HCT116 (cell line): Measurements from ENCODE around the gene DCK. TPM values are rescaled to one million over a fixed set of nuclear protein-coding genes. Genes with fewer than 3 reads are reported as not detected.

Source experiments
- ATAC-seq: fragments of 200-7000 bp; cut with Tn5 transposase; 2 replicates; pipeline ENCODE4 v1.9.1; 2020; ENCODE audit warnings: mild to moderate bottlenecking, moderate library complexity
- BruUV-seq: library from RNA; stranded (reverse); fragments of 400-500 nt; replicated peaks from 2 replicates; lab custom pipeline; 2021; lab: Mats Ljungman, UMichigan
- CTCF ChIA-PET: fragments of 300-600 bp; sonication (Branson Sonifier 250); formaldehyde crosslinking; loops from one replicate; lab custom pipeline; 2021; ENCODE audit warnings: antibody characterized with exemption; lab: Charles Lee
- POLR2A ChIA-PET: fragments of 300-600, 350-600 bp; sonication (Branson Sonifier 250); formaldehyde crosslinking; loops from one replicate; lab custom pipeline; 2021; ENCODE audit warnings: antibody characterized with exemption; lab: Charles Lee
- RAD21 ChIA-PET, 2 experiments: fragments of 300-600 bp; sonication (Branson Sonifier 250); formaldehyde crosslinking; loops; one replicate each; lab custom pipeline; 2023; ENCODE audit warnings: low total read pairs in 2 of 2; ENCODE audit not compliant: uncharacterized antibody in 2 of 2, unreplicated experiment in 2 of 2, low non-redundant PET in 1 of 2; lab: Charles Lee
- DNase-seq: peaks from one replicate; pipeline ENCODE4 v3.0.0-alpha.2; 2010; ENCODE audit warnings: low read depth, low spot score
- H2AFZ ChIP-seq: fragments of 200-600 bp; shearing (Covaris generic), sonication (generic); 2 replicates; pipeline ENCODE4 v1.6.1; 2017; ENCODE audit warnings: low read depth, mixed run types, mixed read lengths, antibody characterized with exemption, low read length; ENCODE audit not compliant: poor library complexity, severe bottlenecking
- H3K27ac ChIP-seq: 2 replicates; pipeline ENCODE4 v1.5.1; 2012; ENCODE audit warnings: low read depth, low read length
- H3K27me3 ChIP-seq: fragments of 200-600 bp; sonication (generic); 2 replicates; pipeline ENCODE4 v1.6.1; 2016; ENCODE audit warnings: mixed run types, low read length, mixed read lengths; ENCODE audit not compliant: insufficient read depth
- H3K36me3 ChIP-seq, 2 experiments: fragments of 200-500 bp in 1 of 2; fragments of 200-600 bp in 1 of 2; sonication (Bioruptor generic) in 1 of 2; sonication (generic) in 1 of 2; 2 replicates each; pipeline versions ENCODE4 v1.5.1 to v1.6.1; 2014 to 2016; ENCODE audit warnings: low read length in 2 of 2, inconsistent platforms in 1 of 2, mixed read lengths in 1 of 2, mixed run types in 1 of 2; ENCODE audit not compliant: insufficient read depth in 2 of 2, control insufficient read depth in 1 of 2
- H3K4me1 ChIP-seq, 2 experiments: fragments of 200-600 bp in 1 of 2; sonication (generic) in 1 of 2; 2 replicates each; pipeline versions ENCODE4 v1.5.1 to v1.6.1; 2012 to 2017; ENCODE audit warnings: low read length in 2 of 2, inconsistent platforms in 1 of 2, mild to moderate bottlenecking in 1 of 2, mixed read lengths in 1 of 2, mixed run types in 1 of 2, moderate library complexity in 1 of 2; ENCODE audit not compliant: insufficient read depth in 2 of 2, control insufficient read depth in 1 of 2
- H3K4me2 ChIP-seq: fragments of 200-600 bp; sonication (generic); 2 replicates; pipeline ENCODE4 v1.6.1; 2017; ENCODE audit warnings: mixed run types, low read length, mixed read lengths
- H3K4me3 ChIP-seq, 2 experiments: fragments of 200-600 bp in 1 of 2; sonication (generic) in 1 of 2; replicated peaks in 1 of 2; 2 replicates each; pipeline ENCODE4 v1.5.1; 2011 to 2016; ENCODE audit warnings: low read length in 2 of 2, control low read depth in 1 of 2, low read depth in 1 of 2, mild to moderate bottlenecking in 1 of 2, mixed read lengths in 1 of 2, mixed run types in 1 of 2
- H3K79me2 ChIP-seq: fragments of 200-600 bp; sonication (generic); 2 replicates; pipeline ENCODE4 v1.6.1; 2017; ENCODE audit warnings: mild to moderate bottlenecking, mixed run types, low read length, moderate library complexity, mixed read lengths; ENCODE audit not compliant: insufficient read depth
- H3K9ac ChIP-seq: fragments of 200-600 bp; sonication (generic); 2 replicates; pipeline ENCODE4 v1.6.1; 2016; ENCODE audit warnings: low read length, mixed read lengths
- H3K9me2 ChIP-seq: fragments of 200-600 bp; sonication (generic), shearing (Covaris generic); 2 replicates; pipeline ENCODE4 v1.6.1; 2017; ENCODE audit warnings: mixed run types, mild to moderate bottlenecking, moderate library complexity; ENCODE audit not compliant: insufficient read depth
- H3K9me3 ChIP-seq, 2 experiments: fragments of 200-500 bp in 1 of 2; fragments of 200-600 bp in 1 of 2; sonication (Bioruptor generic) in 1 of 2; sonication (generic) in 1 of 2; 2 replicates each; pipeline ENCODE4 v1.6.1; 2014 to 2017; ENCODE audit warnings: low read length in 2 of 2, mixed read lengths in 2 of 2, inconsistent platforms in 1 of 2, low read depth in 1 of 2, mild to moderate bottlenecking in 1 of 2, mixed run types in 1 of 2, moderate library complexity in 1 of 2; ENCODE audit not compliant: control insufficient read depth in 1 of 2, insufficient read depth in 1 of 2
- H4K20me1 ChIP-seq: fragments of 200-600 bp; sonication (generic), shearing (Covaris generic); 2 replicates; pipeline ENCODE4 v1.6.1; 2017; ENCODE audit warnings: mixed run types, mild to moderate bottlenecking, moderate library complexity; ENCODE audit not compliant: insufficient read depth
- CBX3 ChIP-seq: IDR thresholded peaks from 2 replicates; pipeline ENCODE4 v1.6.1; 2012; ENCODE audit warnings: low read depth
- CEBPB ChIP-seq: IDR thresholded peaks from 2 replicates; pipeline ENCODE4 v1.6.1; 2012; ENCODE audit warnings: low read depth
- EGR1 ChIP-seq: IDR thresholded peaks from 2 replicates; pipeline ENCODE4 v1.6.1; 2012; ENCODE audit warnings: low read depth
- EZH2 ChIP-seq: fragments of 200-600 bp; sonication (generic); IDR thresholded peaks from 2 replicates; pipeline ENCODE4 v1.6.1; 2017; ENCODE audit warnings: antibody characterized with exemption, mixed run types
- JUND ChIP-seq: IDR thresholded peaks from 2 replicates; pipeline ENCODE4 v1.6.1; 2012
- POLR2A ChIP-seq: IDR thresholded peaks from 2 replicates; pipeline ENCODE4 v1.7.0; 2011; ENCODE audit warnings: borderline replicate concordance; ENCODE audit not compliant: insufficient read depth, insufficient read length; ENCODE audit errors: extremely low read depth
- POLR2AphosphoS5 ChIP-seq: IDR thresholded peaks from 2 replicates; pipeline ENCODE4 v1.6.1; 2011; ENCODE audit warnings: mild to moderate bottlenecking, low read depth, low read length, moderate library complexity
- SRF ChIP-seq: IDR thresholded peaks from 2 replicates; pipeline ENCODE4 v1.6.1; 2012; ENCODE audit warnings: low read depth
- TCF7L2 ChIP-seq: IDR thresholded peaks from 2 replicates; pipeline ENCODE4 v1.7.0; 2011; ENCODE audit warnings: borderline replicate concordance, inconsistent platforms; ENCODE audit not compliant: insufficient read depth, insufficient read length; ENCODE audit errors: extremely low read depth
- YY1 ChIP-seq: IDR thresholded peaks from 2 replicates; pipeline ENCODE4 v1.6.1; 2011; ENCODE audit warnings: low read length, low read depth, moderate library complexity, mild to moderate bottlenecking; ENCODE audit not compliant: insufficient replicate concordance; ENCODE audit errors: extremely low read depth
- ZNF274 ChIP-seq: fragments of 200-500 bp; sonication (Bioruptor generic); IDR thresholded peaks from 2 replicates; pipeline ENCODE4 v1.6.1; 2014; ENCODE audit warnings: mild to moderate bottlenecking, low read depth, low read length, inconsistent platforms
- intact Hi-C: fragments of 100-400 bp; cut with micrococcal nuclease; formaldehyde crosslinking; loops from 2 replicates; pipeline ENCODE4 v1.10.0; 2022
- total RNA-seq: library from RNA; stranded (reverse); gene quantifications from one replicate; pipeline ENCODE4 v1.2.1, GENCODE V29; 2021; ENCODE audit not compliant: unreplicated experiment
- TF ChIP-seq, protein P1 (sequence below): IDR thresholded peaks from 2 replicates; pipeline ENCODE4 v1.6.1; 2011; ENCODE audit warnings: mild to moderate bottlenecking, low read length, moderate library complexity; ENCODE audit not compliant: insufficient replicate concordance; ENCODE audit errors: extremely low read depth
- TF ChIP-seq, protein P2 (sequence below): IDR thresholded peaks from 2 replicates; pipeline ENCODE4 v1.6.1; 2012; ENCODE audit warnings: low read depth
- TF ChIP-seq, protein P3 (sequence below): IDR thresholded peaks from 2 replicates; pipeline ENCODE4 v1.6.1; 2012

DCK gene
- total RNA-seq, 1 experiment from 2014 or later: 23.0 TPM

DNA sequence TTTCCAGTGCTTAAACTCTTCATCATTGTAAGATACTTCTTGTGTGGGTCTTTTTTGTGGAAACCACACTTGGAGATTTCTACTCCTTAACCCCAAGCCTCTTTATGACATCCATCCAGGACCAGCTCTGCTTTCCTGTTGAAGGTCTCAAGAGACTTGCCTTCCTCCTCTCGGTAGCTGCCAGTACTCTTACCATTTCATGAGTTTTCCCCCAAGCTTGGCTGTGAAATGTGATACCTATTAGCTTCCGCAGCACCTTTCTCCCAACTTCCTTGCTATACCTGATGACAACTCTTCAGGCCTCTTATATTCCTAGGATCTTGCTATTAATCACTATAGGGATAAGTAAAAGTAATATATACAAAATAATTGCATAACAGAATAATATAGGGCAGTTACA is 1.9 kb upstream of the DCK start:
- Histone ChIP-seq H4K20me1 (no peaks in the 10 kb centered on the region), H3K9me3 (no peaks in the 10 kb centered on the region), H3K4me3 (no peak overlapping the region), H3K4me2 (no peak overlapping the region), H3K79me2 (peaks cover 30% of the 10 kb centered on the region), H3K36me3 (no peaks in the 10 kb centered on the region), H3K9ac (no peak overlapping the region), H2AFZ (no peak overlapping the region), H3K9me2 (no peaks in the 10 kb centered on the region), H3K4me1 (peaks cover 0 to 20% of the 10 kb centered on the region in 2 experiments; a peak in 3 of 4 replicates), H3K27me3 (no peaks in the 10 kb centered on the region), H3K27ac (no peak overlapping the region)
- BruUV-seq: no TSS peak
- CTCF ChIA-PET: interaction anchor here (5.1 kb wide), 1 partner anchor 19 kb away, joined by 28 read pairs; no protein-coding TSS in a partner anchor
- POLR2A ChIA-PET: no interaction called here
- RAD21 ChIA-PET: no interaction called here
- no peak for ATAC-seq
- intact Hi-C loops: loop anchor here (5.0 to 10.0 kb wide), 3 partner anchors 89 to 307 kb away; partner anchors contain the start of genes MOB1B and UTP3
- no peak for TF ChIP-seq EZH2
- TF ChIP-seq, protein P1, sequence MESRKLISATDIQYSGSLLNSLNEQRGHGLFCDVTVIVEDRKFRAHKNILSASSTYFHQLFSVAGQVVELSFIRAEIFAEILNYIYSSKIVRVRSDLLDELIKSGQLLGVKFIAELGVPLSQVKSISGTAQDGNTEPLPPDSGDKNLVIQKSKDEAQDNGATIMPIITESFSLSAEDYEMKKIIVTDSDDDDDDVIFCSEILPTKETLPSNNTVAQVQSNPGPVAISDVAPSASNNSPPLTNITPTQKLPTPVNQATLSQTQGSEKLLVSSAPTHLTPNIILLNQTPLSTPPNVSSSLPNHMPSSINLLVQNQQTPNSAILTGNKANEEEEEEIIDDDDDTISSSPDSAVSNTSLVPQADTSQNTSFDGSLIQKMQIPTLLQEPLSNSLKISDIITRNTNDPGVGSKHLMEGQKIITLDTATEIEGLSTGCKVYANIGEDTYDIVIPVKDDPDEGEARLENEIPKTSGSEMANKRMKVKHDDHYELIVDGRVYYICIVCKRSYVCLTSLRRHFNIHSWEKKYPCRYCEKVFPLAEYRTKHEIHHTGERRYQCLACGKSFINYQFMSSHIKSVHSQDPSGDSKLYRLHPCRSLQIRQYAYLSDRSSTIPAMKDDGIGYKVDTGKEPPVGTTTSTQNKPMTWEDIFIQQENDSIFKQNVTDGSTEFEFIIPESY: no peak
- TF ChIP-seq YY1: no peak
- no peak for TF ChIP-seq CEBPB
- TF ChIP-seq ZNF274: no peak
- no peak for TF ChIP-seq POLR2AphosphoS5
- TF ChIP-seq, protein P2, sequence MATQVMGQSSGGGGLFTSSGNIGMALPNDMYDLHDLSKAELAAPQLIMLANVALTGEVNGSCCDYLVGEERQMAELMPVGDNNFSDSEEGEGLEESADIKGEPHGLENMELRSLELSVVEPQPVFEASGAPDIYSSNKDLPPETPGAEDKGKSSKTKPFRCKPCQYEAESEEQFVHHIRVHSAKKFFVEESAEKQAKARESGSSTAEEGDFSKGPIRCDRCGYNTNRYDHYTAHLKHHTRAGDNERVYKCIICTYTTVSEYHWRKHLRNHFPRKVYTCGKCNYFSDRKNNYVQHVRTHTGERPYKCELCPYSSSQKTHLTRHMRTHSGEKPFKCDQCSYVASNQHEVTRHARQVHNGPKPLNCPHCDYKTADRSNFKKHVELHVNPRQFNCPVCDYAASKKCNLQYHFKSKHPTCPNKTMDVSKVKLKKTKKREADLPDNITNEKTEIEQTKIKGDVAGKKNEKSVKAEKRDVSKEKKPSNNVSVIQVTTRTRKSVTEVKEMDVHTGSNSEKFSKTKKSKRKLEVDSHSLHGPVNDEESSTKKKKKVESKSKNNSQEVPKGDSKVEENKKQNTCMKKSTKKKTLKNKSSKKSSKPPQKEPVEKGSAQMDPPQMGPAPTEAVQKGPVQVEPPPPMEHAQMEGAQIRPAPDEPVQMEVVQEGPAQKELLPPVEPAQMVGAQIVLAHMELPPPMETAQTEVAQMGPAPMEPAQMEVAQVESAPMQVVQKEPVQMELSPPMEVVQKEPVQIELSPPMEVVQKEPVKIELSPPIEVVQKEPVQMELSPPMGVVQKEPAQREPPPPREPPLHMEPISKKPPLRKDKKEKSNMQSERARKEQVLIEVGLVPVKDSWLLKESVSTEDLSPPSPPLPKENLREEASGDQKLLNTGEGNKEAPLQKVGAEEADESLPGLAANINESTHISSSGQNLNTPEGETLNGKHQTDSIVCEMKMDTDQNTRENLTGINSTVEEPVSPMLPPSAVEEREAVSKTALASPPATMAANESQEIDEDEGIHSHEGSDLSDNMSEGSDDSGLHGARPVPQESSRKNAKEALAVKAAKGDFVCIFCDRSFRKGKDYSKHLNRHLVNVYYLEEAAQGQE: no peak
- TF ChIP-seq, protein P3, sequence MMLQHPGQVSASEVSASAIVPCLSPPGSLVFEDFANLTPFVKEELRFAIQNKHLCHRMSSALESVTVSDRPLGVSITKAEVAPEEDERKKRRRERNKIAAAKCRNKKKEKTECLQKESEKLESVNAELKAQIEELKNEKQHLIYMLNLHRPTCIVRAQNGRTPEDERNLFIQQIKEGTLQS: no peak
- TF ChIP-seq EGR1: no peak
- TF ChIP-seq SRF: no peak
- no peak for TF ChIP-seq CBX3
- TF ChIP-seq POLR2A: no peak
- TF ChIP-seq TCF7L2: no peak
- TF ChIP-seq JUND: no peak
- DNase-seq: no peak
